Endodermal cell (in vitro differentiated cells): Measurements from ENCODE around the gene SUPT3H. TPM values are rescaled to one million over a fixed set of nuclear protein-coding genes. Genes with fewer than 3 reads are reported as not detected.
"Not testable (repeated sequence)": the region's sequence is repeated elsewhere in the genome, so short reads cannot be mapped to it uniquely, and the experiment has no call there.

ENCODE experiments used
- DNase-seq: peaks from one replicate; pipeline ENCODE4 v3.0.0-alpha.2; 2017
- H3K27ac ChIP-seq: 2 replicates; pipeline ENCODE4 v1.5.1; 2013; ENCODE audit warnings: mild to moderate bottlenecking, low read depth, low read length, moderate library complexity
- H3K27me3 ChIP-seq: 2 replicates; pipeline ENCODE4 v1.6.1; 2013; ENCODE audit warnings: mild to moderate bottlenecking, low read length, moderate library complexity; ENCODE audit not compliant: insufficient read depth, control insufficient read depth, poor library complexity, severe bottlenecking
- H3K36me3 ChIP-seq: 2 replicates; pipeline ENCODE4 v1.7.0; 2013; ENCODE audit warnings: mild to moderate bottlenecking, low read length, moderate library complexity; ENCODE audit not compliant: control insufficient read depth, insufficient read depth
- H3K4me1 ChIP-seq: one replicate; pipeline ENCODE4 v1.7.0; 2013; ENCODE audit warnings: low read length; ENCODE audit not compliant: control insufficient read depth, insufficient read depth
- H3K4me3 ChIP-seq: 2 replicates; pipeline ENCODE4 v1.5.1; 2013; ENCODE audit warnings: mild to moderate bottlenecking, low read length, moderate library complexity
- H3K9ac ChIP-seq: 2 replicates; pipeline ENCODE4 v1.6.1; 2013; ENCODE audit warnings: mild to moderate bottlenecking, low read length, moderate library complexity; ENCODE audit not compliant: poor library complexity, severe bottlenecking; ENCODE audit errors: extremely low read depth
- H3K9me3 ChIP-seq: 2 replicates; pipeline ENCODE4 v1.6.1; 2013; ENCODE audit warnings: mild to moderate bottlenecking, low read length, moderate library complexity; ENCODE audit not compliant: control insufficient read depth
- H3K27ac Mint-ChIP-seq: 2 replicates; pipeline ENCODE4 v1.8.0; 2020; ENCODE audit warnings: mixed read lengths
- H3K27me3 Mint-ChIP-seq: 2 replicates; pipeline ENCODE4 v1.8.0; 2021; ENCODE audit warnings: mild to moderate bottlenecking, mixed read lengths; ENCODE audit not compliant: insufficient read depth
- H3K36me3 Mint-ChIP-seq: 2 replicates; pipeline ENCODE4 v1.8.0; 2020; ENCODE audit warnings: low read depth, mixed read lengths
- H3K4me1 Mint-ChIP-seq: 2 replicates; pipeline ENCODE4 v1.8.0; 2020; ENCODE audit warnings: mixed read lengths
- H3K4me3 Mint-ChIP-seq: 2 replicates; pipeline ENCODE4 v1.8.0; 2020; ENCODE audit warnings: mild to moderate bottlenecking, moderate library complexity, mixed read lengths
- H3K9me3 Mint-ChIP-seq: 2 replicates; pipeline ENCODE4 v1.8.0; 2020; ENCODE audit warnings: mild to moderate bottlenecking, mixed read lengths
- CTCF ChIP-seq: fragments of 200-600 bp; sonication (generic); conservative IDR thresholded peaks from 2 replicates; pipeline ENCODE4 v1.5.0; 2021; ENCODE audit warnings: antibody characterized with exemption, mild to moderate bottlenecking
- WGBS, 2 experiments: methylation state at CpG; one replicate each; pipeline versions ENCODE4 v1.1.5 to v1.1.7; 2013; ENCODE audit warnings: missing lambda C conversion rate in 2 of 2, mixed read lengths in 1 of 2; ENCODE audit not compliant: insufficient coverage in 1 of 2, insufficient read length in 1 of 2; 5-methylcytosine and 5-hydroxymethylcytosine counted together
- total RNA-seq, 2 donors: library from RNA; stranded (reverse); fragmentation: NEBNext Ultra II Directional in 1 of 2; extraction: Animal tissue kit (Norgen Biotek cat#: 25700) in 1 of 2; gene quantifications; 2 replicates in 1 of 2; 3 replicates in 1 of 2; pipeline ENCODE4 v1.2.1, GENCODE V29; 2021

The SUPT3H gene
- total RNA-seq, 2 donors from 2014 or later = 32.4 to 34.7 TPM

- no peak for TF ChIP-seq CTCF
- H3K4me3 Mint-ChIP-seq = no peak overlapping the region
Measured at GRCh38 chr6:45044510-45045252, 333.1 kb downstream of the SUPT3H start.

GRCh38 chr6:45044086-45044485, 333.6 kb downstream of the SUPT3H start:
- Histone ChIP-seq H3K36me3 (no peaks in the 10 kb centered on the region), H3K27me3 (no peaks in the 10 kb centered on the region), H3K27ac (no peak overlapping the region), H3K4me3 (no peak overlapping the region), H3K9ac (no peak overlapping the region), H3K4me1 (no peaks in the 10 kb centered on the region), H3K9me3 (no peaks in the 10 kb centered on the region)
- Mint-ChIP-seq H3K4me3 (no peak overlapping the region), H3K36me3 (no peaks in the 10 kb centered on the region), H3K9me3 (no peaks in the 10 kb centered on the region), H3K27ac (no peak overlapping the region), H3K4me1 (peaks cover 10% of the 10 kb centered on the region), H3K27me3 (no peaks in the 10 kb centered on the region)
- DNase-seq = no peak
- WGBS, 2 experiments = 81 to 100% methylated on average over 1 to 2 of the region's 2 CpGs
- no peak for TF ChIP-seq CTCF

More at GRCh38 chr6:45044510-45045252, 333.1 kb downstream of the SUPT3H start:
- 98 to 100% methylated on average over 1 to 2 of the region's 2 CpGs for WGBS, 2 experiments
- Histone ChIP-seq H3K4me3 (no peak overlapping the region), H3K4me1 (peaks cover 1% of the 10 kb centered on the region), H3K9me3 (no peaks in the 10 kb centered on the region), H3K9ac (no peak overlapping the region), H3K27me3 (no peaks in the 10 kb centered on the region), H3K36me3 (no peaks in the 10 kb centered on the region), H3K27ac (no peak overlapping the region)
- Mint-ChIP-seq H3K4me1 (peaks cover 16% of the 10 kb centered on the region), H3K27ac (no peak overlapping the region), H3K27me3 (no peaks in the 10 kb centered on the region), H3K36me3 (no peaks in the 10 kb centered on the region), H3K9me3 (no peaks in the 10 kb centered on the region)
- no peak for DNase-seq

- H3K36me3 ChIP-seq, H3K27me3 Mint-ChIP-seq, H3K9ac ChIP-seq, H3K9me3 ChIP-seq, H3K27ac ChIP-seq, H3K9me3 Mint-ChIP-seq, DNase-seq, H3K27me3 ChIP-seq, H3K4me1 ChIP-seq, H3K4me1 Mint-ChIP-seq, H3K36me3 Mint-ChIP-seq, H3K4me3 ChIP-seq, H3K27ac Mint-ChIP-seq, H3K4me3 Mint-ChIP-seq: not testable (repeated sequence)
- WGBS, 2 experiments = no CpG with 5 or more reads among the region's 2 CpGs
Measured at GRCh38 chr6:45042673-45043072, 335.1 kb downstream of the SUPT3H start.
